PFSK-1 (cell line): ENCODE data around the gene UBE2D1.

ENCODE experiments used
- POLR2AphosphoS5 ChIP-seq: IDR thresholded peaks from 2 replicates; pipeline ENCODE4 v1.6.1; 2012; ENCODE audit warnings: low read depth, mild to moderate bottlenecking, control low read depth, low read length, moderate library complexity
- REST ChIP-seq, 2 experiments: IDR thresholded peaks; 2 replicates each; pipeline versions ENCODE4 v1.6.1 to v1.8.0; 2011 to 2012; ENCODE audit warnings: low read depth in 2 of 2, low read length in 2 of 2, control low read depth in 1 of 2, inconsistent platforms in 1 of 2, mild to moderate bottlenecking in 1 of 2, moderate library complexity in 1 of 2; ENCODE audit not compliant: insufficient read depth in 1 of 2

- TF ChIP-seq REST (IDR thresholded peaks at IDR 0.05; ENCODE audit: insufficient read depth in 1 of 2, low read depth in 2 of 2, low read length in 2 of 2) (no peak), POLR2AphosphoS5 (no peak)
Measured at GRCh38 chr10:58322072-58322834, 12.6 kb upstream of the UBE2D1 start.
